KBM-7 (cell line): Measurements from ENCODE around the gene KLKB1.

Source experiments
- DNase-seq: peaks from one replicate; pipeline ENCODE4 v3.0.0-alpha.2; 2015
- in situ Hi-C: fragments of 300-500 bp; cut with MboI; formaldehyde crosslinking; loops from 2 replicates; pipeline ENCODE4 v1.14.3; 2020; ENCODE audit warnings: low sequenced_read_pairs, low pct_unique_long_range_greater_than_20kb, mixed read lengths

Gene KLKB1

DNA sequence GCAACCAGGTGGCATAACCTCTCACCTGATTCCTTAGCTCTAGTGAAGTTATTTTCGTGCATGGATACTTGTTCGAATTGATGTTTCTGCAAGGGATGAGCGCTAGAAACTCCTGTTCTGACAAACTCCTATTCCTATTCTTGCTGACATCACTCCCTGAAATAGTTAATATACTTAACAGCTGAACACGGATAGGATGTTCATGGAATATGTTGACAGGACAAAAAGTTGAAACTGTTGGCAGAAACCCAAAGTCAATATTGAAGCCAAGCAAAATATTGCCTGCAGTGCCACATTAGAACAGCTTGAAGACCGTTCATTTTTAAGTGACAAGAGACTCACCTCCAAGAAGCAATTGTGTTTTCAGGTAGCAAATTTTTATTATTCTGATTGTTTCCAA is at the start of gene KLKB1:
KLKB1 (plus strand) TSS at position 287 of the 400 bp plus-strand sequence. CDS start 689 bp downstream, outside the sequence.
- in situ Hi-C loops = no loop called here
- DNase-seq = no peak

DNA sequence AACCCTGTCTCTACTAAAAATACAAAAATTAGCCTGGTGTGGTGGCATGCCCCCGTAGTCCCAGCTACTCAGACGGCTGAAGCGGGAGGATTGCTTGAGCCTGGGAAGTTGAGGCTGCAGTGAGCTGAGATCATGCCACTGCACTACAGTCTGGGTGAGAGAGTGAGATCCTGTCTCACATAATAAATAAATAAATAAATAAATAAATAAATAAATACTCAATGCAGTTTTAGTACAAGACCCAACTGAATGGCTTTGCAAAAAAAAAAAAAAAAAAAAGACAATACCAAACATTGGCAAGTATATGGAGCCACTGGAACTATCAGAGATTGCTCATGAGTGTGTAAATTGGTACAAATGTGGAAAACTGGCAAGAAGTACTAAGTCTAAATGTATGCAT is 39.2 kb upstream of the KLKB1 start:
- in situ Hi-C loops = no loop called here
- no peak for DNase-seq

DNA sequence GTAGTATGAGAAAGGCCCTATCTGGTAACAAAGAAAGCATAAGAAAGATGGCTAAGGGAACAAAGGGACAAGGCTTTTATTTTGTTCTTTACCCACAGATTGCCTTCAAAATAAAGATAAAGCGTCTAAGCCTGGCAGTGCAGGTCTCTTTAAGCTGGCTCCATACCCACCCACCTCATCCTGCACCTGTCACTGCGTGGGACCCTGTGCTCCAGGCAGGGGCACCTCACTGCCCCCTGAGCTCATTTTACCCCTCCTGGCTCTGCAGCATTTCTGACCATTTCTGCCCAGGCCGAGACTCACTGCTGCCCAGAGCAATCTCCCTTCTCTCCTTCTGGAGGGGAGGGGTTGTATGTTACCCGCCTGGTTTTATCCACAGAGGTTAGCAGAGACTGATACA is 37.7 kb upstream of the KLKB1 start:
- no peak for DNase-seq
- in situ Hi-C loops = no loop called here

DNA sequence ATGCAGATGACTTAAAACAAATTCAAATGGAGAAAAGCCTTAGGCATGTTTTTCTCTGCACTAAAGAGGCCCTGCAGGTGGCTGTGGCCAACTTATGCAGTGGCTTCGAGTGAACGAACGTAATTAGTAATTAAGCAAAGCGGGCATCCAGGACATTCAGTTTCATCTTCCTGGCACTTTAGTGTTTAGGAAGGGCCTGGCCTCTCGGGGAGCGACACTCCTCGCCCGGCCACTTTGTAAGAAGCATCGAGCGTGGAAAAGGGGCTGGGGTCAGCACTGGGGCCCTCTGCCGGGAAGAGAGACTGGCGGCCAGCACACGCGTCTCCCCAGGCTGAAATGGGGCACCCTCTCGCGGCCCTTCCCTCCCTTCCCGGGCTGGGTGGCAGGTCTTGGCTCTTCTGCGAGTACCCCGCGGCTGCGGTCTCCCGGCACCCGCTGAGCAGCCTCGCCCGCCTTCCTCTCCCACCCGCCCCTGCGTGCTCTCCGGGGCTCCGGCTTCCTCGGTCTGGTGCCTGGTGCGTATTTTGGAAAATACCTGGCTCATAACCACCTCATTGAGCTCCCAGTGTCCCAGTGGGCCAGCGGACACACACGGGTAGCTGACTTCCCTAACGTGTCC is 36.6 kb upstream of the KLKB1 start:
- in situ Hi-C loops = no loop called here
- no peak for DNase-seq

DNA sequence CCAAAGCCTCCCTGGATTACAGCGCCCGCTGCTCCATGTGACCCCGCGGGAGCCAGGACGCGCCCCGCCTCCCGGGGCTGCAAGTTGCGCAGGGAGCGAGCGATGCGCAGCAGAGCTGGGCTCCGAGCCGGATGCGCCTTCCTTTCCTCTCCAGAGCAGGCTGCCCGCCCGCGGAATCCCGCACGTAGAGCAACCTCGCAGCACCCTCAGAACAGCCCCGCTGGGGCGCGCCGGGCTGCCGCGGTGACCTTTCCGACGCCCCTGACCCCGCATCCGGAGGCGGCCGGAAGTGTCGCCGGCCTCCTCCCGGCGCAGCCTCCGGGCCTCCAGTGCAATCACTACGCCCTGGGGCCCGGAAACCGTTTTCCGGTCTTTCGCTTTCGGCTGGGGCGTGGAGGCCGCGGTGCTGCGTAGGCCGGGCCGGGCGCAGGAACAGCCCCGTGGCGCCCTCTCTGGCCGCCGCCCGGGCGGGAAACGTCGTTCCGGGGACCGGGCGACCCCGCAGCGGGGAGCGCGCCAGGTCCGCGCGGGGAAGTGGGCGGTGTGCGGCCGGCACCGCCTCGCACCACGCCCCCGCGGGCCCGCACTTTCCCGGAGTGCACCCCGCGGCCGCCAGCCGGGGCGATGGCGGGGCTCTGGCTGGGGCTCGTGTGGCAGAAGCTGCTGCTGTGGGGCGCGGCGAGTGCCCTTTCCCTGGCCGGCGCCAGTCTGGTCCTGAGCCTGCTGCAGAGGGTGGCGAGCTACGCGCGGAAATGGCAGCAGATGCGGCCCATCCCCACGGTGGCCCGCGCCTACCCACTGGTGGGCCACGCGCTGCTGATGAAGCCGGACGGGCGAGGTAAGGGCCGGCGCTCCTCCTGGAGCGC is 35.9 kb upstream of the KLKB1 start, which contains the start of gene CYP4V2:
CYP4V2 (plus strand) TSS at position 368 of the 866 bp plus-strand sequence; CDS start at position 625, 257 bp downstream.
- peak; percentile 87 for DNase-seq
- in situ Hi-C loops = no loop called here

DNA sequence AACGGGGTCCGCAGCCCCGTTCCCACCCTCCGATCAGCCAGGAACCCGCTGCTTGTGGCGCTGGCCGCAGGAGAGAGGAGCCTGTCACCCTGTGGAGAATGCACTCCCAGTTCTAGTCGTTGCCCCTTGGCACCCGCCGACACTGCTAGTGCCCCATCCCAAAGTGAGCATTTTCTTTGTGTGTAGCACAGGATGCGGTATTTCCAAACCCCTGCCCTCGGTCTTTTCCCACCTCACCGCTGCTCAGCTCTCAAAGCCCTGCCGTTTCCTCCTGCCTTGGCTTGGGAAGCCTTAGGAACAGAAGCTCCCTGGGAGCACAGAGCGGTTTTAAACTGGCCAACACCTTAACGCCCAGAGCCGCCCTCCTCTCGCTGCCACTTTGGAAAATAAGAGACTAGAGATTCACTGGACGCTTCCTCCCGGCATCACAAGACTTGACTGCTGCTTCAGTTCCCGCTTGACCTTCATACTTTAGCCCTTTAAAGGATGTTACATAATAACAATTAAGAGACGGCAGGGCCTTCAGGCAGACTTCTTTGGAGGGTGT is 35.2 kb upstream of the KLKB1 start:
- peak; percentile 60 for DNase-seq
- in situ Hi-C loops = no loop called here

DNA sequence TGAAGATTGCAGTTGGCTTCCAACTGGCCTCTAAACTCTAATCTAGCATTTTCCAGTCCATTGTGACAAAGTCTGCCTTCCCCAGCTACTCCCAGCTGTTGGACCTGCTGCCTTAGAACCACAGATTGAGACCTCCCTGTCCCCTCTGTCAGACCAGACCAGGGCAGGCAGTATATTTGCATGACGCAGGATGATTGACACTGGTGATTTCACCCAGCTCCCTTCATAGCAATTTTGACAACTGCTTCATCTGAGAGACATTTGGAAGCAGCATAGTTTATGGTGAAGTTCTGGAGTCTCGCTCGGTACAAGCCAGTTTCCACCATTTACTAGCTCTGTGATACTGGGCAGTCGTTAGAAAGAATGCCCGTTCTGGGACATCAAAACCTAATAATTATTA is 33.5 kb upstream of the KLKB1 start:
- no peak for DNase-seq
- in situ Hi-C loops = no loop called here

DNA sequence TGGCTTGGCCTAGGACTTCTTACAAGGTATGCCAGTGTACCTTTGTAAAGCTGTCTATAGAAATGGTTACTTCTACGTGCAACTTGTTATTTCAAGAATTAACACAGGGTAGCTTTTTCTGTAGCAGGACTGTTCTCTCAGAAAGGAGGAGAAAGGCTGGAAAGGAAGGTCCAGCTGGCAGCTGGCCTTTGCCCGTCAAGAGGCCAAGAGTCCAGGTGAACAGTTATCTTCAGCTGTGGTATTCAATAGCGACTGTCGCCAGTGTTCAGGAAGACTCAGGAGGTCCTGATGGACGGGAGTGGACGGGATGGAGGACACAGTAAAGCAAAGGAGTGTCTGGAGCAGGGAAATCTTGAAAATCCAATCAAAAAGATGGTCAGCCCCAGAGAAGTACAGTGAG is 31.2 kb upstream of the KLKB1 start:
- DNase-seq = no peak
- in situ Hi-C loops = no loop called here

DNA sequence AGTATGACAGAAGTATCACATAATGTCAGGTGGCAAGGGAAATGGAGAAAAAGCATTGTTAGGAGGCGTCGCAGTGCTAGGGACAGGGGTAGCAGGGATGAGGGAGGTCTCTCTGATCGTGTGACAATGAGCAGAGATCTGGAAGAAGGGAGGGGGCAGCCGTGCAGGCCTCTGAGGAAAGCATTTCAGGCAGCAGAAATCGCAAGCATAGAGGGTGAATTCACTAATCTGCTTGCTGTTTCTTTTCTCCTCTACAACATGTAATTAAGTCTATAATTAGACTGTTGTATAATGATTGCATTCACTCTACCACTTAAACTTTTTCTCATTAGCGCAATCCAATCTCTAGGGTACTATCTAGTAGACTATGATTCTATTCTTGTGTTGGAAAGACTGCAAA is 26.8 kb upstream of the KLKB1 start:
- in situ Hi-C loops = no loop called here
- no peak for DNase-seq

DNA sequence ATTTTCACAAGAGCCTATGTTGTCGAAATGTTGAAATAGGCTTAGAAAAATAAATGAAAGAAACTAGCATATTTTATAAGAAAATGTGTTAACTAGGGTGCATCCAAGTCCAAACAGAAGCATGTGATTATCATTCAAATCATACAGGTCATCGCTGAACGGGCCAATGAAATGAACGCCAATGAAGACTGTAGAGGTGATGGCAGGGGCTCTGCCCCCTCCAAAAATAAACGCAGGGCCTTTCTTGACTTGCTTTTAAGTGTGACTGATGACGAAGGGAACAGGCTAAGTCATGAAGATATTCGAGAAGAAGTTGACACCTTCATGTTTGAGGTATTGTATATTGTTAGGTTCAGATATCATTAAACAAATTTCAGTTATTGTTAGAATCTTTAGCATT is 26.3 kb upstream of the KLKB1 start:
- DNase-seq = no peak
- in situ Hi-C loops = no loop called here

DNA sequence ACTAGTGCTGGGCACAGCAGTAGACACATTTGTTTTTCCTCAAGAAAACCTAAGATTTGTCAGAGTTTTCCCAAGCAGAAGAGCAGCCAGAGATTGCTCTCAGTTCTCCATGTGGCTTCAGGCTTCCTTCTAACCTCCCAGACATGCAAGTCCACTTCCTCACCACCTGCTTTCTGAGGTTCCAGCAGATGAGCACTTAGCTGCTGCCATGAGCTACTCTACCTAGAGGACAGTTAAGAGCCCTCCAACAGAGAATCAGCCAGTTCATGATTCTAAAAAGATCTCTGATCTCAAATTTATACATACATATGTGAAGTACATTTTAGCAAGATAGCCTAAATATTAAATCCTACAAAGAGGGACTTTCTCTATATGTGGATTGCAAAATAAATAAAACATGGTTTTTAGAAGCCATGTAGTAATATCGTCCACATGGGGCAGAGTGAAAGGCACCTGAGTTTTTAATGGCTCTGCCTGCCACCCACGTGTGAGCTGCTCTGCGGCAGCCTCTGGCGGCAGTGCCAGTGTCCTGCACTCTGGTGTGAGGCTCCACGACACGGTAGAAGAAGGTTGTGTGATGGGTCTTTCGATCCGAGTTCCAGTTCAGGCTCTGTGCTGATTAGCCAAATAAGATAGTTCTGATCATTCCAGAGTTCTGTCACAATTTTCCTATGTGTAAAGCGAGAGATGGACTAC is 25.6 kb upstream of the KLKB1 start:
- in situ Hi-C loops = no loop called here
- no peak for DNase-seq

DNA sequence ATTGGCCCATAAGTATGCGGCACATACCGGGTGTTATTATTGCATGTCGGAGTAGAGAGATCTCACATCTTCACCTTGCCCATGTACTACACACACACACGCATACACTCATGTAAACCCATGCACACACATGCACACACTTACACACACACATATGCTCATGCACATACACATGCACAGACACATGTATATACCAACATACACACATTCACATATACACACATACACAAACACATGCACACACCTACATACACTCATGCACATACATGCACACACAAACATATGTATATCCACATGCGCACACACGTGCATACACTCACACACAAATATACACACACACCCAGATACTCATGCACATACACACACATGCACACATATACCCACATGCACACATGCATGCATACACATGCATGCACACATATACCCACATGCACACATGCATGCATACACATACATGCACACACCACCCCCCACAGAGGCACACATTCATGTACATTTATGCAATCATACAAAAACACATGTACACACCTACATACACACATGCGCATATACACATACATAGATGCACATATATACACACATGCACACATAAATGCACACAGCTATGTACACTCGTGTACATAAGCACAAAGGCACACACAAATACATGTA is 24.7 kb upstream of the KLKB1 start:
- DNase-seq = no peak
- in situ Hi-C loops = no loop called here

DNA sequence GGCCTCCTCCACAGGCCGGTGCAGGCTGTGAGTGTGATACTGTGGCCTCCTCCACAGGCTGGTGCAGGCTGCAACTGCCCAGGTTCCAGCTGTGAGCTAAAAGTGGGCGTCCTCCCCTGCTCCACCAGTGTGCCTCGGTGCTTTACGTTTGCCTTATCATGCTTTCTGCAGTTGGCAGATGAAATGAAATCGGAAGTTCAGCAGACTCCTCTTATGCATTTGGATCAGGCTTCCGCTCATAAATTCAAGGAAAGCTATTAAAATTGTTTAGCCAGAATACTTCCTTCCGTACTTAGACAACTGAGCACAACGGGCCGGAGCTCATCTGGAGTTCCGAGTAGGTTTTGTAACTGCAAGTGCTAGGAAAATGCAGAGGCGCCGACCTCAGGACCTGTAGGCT is 23.9 kb upstream of the KLKB1 start:
- DNase-seq = no peak
- in situ Hi-C loops = no loop called here

DNA sequence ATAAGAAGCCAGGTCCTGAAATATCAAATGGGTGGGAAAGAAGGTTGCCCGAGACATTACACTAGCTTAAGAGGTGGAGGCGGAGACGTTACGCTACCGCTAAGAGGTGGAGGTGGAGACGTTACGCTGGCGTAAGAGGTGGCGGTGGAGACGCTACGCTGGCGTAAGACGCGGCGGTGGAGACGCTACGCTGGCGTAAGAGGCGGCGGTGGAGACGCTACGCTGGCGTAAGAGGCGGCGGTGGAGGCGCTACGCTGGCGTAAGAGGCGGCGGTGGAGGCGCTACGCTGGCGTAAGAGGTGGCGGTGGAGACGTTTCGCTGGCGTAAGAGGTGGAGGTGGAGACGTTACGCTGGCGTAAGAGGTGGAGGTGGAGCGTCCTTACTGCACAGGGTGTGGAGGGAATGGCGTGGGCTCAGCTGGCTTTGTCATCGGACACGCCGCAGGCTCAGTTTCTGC is 23.2 kb upstream of the KLKB1 start:
- no peak for DNase-seq
- in situ Hi-C loops = no loop called here

DNA sequence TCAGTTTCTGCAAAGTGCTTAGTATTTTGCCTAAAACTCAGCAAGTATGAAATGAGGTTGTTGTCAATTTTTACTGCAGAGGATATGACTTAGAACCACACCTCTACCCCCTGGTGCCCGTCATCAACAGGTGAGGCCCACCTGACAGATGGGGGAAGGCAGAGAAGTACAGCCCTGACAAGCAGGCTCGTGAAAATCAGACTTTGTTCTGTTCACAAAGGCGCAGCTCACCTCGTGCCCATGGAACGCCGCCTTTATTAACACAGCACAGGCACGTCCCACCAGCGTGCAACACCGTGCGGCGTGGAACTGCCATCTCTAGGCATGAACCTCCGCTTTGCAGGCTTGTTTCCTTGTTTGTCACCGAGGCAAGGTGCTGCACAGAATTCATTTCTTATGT is 22.6 kb upstream of the KLKB1 start:
- in situ Hi-C loops = no loop called here
- DNase-seq = no peak

DNA sequence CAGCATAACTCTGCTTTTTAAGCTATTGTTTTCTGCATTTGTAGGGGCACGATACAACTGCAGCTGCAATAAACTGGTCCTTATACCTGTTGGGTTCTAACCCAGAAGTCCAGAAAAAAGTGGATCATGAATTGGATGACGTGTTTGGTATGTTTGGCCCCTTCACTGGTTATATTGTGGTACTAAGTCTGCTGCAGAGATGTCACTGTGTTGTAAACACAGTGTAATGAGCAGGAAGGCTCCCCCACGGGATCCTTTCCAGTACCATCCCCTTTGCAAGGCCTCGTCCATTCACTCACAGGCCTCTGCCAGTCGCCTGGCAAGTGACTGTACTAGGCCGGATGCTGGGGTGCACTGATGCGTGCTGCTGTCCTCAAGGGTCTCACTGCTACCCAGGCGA is 22.2 kb upstream of the KLKB1 start:
- in situ Hi-C loops = no loop called here
- no peak for DNase-seq

DNA sequence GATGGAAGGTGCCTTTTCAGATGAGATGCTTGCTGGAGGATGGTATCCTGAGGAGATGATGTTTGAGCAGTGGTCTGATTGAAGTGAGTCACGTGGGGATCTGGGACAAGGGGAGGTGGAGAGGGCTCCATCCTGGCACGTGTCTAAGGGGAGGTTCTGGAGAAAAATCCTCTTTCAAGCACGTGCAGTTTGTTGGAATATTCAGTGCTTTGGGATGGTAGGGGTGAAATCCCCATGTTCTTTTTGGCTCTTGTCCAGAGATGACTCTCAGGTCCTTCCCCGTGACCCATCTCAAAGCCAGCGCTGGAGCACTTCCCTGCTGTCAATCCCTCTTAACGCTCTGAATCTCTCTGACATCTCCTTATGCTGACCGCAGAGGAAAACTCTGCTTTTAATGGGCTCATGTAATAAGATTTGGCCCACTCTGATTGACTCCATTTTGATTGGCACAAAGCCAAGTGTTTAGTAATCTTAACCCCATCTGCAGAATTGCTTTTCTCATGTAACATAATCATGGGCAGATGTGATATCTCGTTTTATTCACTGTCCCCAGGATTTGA is 10.8 kb upstream of the KLKB1 start:
- DNase-seq = no peak
- in situ Hi-C loops = no loop called here

DNA sequence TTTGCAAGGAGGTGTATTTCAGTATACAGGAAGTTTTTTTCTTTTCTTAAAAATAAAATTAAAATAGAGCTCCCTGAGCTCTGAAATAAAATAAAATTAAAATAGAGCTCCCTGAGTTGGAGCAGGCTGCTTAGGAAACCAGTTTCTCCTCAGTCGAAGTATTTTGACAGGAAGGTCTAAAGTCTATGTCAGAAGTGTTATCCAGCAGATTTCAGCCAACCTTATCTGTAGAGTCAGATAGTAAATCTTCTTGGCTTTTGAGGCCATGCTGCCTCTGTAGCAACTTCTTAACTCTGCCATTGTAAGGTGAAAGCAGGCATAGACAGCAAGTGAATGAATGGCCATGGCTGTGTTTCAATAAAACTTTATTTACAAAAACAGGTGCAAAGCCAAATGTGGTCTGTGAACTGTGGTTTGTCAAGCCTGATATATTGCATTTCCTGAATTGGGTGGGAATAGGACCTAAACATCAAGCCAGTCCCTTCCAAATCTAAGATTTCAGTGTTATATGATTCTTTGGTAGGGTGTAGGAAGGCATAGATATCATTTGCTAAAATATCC is 9.5 kb upstream of the KLKB1 start:
- in situ Hi-C loops = no loop called here
- DNase-seq = no peak

DNA sequence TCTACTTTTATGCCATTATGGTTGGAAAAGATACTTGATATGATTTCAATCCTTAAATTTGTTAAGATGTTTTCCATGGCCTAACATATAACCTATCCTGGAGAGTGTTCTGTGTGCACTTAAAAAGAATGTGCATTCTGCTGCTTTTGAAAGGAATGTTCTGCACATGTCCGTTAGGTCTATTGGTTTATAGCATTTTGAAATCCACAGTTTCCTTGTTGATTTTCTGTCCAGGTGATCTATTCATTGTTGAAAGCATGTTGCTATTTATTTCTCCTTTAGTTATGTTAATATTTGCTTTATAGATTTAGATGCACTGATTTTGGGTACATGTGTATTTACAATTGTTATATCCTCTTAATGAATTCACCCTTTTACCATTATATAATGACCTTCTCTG is 5.7 kb upstream of the KLKB1 start:
- in situ Hi-C loops = no loop called here
- DNase-seq = no peak
